ENCODE data around the gene ZC3H7A.
"Not testable (repeated sequence)": the region's sequence is repeated elsewhere in the genome, so short reads cannot be mapped to it uniquely, and the experiment has no call there.

ZC3H7A gene

DNA sequence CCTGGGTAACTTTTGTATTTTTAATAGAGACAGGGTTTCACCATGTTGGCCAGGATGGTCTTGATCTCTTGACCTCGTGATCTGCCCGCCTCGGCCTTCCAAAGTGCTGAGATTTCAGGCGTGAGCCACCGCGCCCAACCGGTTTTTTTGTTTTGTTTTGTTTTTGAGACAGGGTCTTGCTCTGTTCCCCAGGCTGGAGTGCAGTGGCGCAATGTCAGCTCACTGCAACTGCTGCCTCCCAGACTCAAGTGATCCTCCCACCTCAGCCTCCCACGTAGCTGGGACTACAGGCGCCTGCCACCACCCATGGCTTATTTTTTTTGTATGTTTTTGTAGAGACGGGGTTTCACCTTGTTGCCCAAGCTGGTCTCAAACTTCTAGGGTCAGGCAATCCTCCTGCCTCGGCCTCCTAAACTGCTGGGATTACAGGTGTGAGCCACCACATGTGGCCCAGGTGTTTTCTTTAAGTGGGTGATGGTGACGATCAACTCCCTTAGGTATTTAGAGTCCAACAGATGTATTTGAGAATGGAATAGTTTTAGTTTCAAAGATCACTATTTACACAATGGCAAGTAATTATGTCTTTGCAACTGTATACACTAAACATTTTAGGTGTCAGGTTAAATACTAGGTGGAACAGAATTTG lies 28.6 kb upstream of the ZC3H7A start:
- not testable (repeated sequence) for H3K27me3 ChIP-seq (ENCODE audit: control insufficient read depth in 1 of 2, insufficient read depth in 2 of 2, low read length in 2 of 2); H3K36me3 ChIP-seq (ENCODE audit: insufficient read depth, low read length); H3K4me3 ChIP-seq (ENCODE audit: low read depth in 1 of 2, low read length in 2 of 2); H3K9me3 ChIP-seq (ENCODE audit: low read length); H3K27ac ChIP-seq (ENCODE audit: low read depth, low read length); H3K4me1 ChIP-seq (ENCODE audit: insufficient read depth, low read length); H3K9ac ChIP-seq (ENCODE audit: low read length)

- Histone ChIP-seq H3K27me3 (ENCODE audit: control insufficient read depth in 1 of 2, insufficient read depth in 2 of 2, low read length in 2 of 2) (no peaks in the 10 kb centered on the region), H3K4me1 (ENCODE audit: insufficient read depth, low read length) (peaks cover 7% of the 10 kb centered on the region), H3K27ac (ENCODE audit: low read depth, low read length) (no peak overlapping the region), H3K4me3 (ENCODE audit: low read depth in 1 of 2, low read length in 2 of 2) (no peak overlapping the region), H3K9ac (ENCODE audit: low read length) (no peak overlapping the region), H3K36me3 (ENCODE audit: insufficient read depth, low read length) (no peaks in the 10 kb centered on the region), H3K9me3 (ENCODE audit: low read length) (no peaks in the 10 kb centered on the region)
Measured at GRCh38 chr16:11824362-11824761, 27.3 kb upstream of the ZC3H7A start.

DNA sequence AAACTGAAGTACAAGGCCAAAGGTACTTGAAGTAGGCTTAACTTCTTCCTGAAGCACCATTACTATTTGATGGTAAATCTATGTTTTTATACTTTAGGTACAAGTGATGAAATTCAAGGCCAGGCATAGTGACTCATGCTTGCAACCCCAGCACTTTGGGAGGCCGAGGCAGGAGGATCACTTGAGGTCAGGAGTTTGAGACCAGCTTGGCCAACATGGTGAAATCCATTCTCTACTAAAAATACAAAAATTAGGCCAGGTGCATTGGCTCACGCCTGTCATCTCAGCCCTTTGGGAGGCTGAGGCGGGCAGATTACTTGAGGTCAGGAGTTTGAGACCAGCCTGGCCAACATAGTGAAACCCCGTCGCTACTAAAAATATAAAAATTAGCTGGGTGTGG lies 26.6 kb upstream of the ZC3H7A start:
- not testable (repeated sequence) for H3K9ac ChIP-seq (ENCODE audit: low read length); H3K27ac ChIP-seq (ENCODE audit: low read depth, low read length)

DNA sequence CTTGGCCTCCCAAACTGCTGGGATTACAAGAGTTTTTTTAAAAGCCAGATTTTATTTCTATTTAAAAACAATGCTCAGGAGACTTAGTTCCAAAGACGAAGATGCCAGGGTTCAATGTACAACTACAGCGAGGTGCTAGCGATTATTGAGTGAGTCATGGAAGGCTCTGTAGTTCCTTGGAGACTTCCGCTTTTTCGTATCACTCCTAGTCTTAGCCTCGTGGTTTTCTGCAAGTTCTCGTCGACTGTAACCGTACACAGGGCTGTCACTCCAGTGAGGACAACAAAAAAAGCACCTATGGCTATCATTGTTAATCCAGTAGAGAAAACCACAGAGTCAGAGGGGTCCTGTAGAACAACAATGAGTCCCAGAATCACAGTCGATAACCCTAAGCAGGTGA lies 22.7 kb upstream of the ZC3H7A start:
- Histone ChIP-seq H3K36me3 (ENCODE audit: insufficient read depth, low read length) (no peaks in the 10 kb centered on the region), H3K9ac (ENCODE audit: low read length) (no peak overlapping the region), H3K9me3 (ENCODE audit: low read length) (no peaks in the 10 kb centered on the region), H3K4me1 (ENCODE audit: insufficient read depth, low read length) (peaks cover 7% of the 10 kb centered on the region), H3K27me3 (ENCODE audit: control insufficient read depth in 1 of 2, insufficient read depth in 2 of 2, low read length in 2 of 2) (no peaks in the 10 kb centered on the region), H3K4me3 (ENCODE audit: low read depth in 1 of 2, low read length in 2 of 2) (no peak overlapping the region), H3K27ac (ENCODE audit: low read depth, low read length) (no peak overlapping the region)

More for the DNA sequence above, 26.6 kb upstream of the ZC3H7A start:
- H3K4me3 ChIP-seq (ENCODE audit: low read depth in 1 of 2, low read length in 2 of 2); H3K4me1 ChIP-seq (ENCODE audit: insufficient read depth, low read length); H3K36me3 ChIP-seq (ENCODE audit: insufficient read depth, low read length); H3K9me3 ChIP-seq (ENCODE audit: low read length); H3K27me3 ChIP-seq (ENCODE audit: control insufficient read depth in 1 of 2, insufficient read depth in 2 of 2, low read length in 2 of 2): not testable (repeated sequence)

GRCh38 chr16:11818970-11819369 lies 21.9 kb upstream of the ZC3H7A start:
- not testable (repeated sequence) for H3K27ac ChIP-seq (ENCODE audit: low read depth, low read length); H3K27me3 ChIP-seq (ENCODE audit: control insufficient read depth in 1 of 2, insufficient read depth in 2 of 2, low read length in 2 of 2); H3K36me3 ChIP-seq (ENCODE audit: insufficient read depth, low read length); H3K4me3 ChIP-seq (ENCODE audit: low read depth in 1 of 2, low read length in 2 of 2); H3K9me3 ChIP-seq (ENCODE audit: low read length); H3K4me1 ChIP-seq (ENCODE audit: insufficient read depth, low read length); H3K9ac ChIP-seq (ENCODE audit: low read length)

DNA sequence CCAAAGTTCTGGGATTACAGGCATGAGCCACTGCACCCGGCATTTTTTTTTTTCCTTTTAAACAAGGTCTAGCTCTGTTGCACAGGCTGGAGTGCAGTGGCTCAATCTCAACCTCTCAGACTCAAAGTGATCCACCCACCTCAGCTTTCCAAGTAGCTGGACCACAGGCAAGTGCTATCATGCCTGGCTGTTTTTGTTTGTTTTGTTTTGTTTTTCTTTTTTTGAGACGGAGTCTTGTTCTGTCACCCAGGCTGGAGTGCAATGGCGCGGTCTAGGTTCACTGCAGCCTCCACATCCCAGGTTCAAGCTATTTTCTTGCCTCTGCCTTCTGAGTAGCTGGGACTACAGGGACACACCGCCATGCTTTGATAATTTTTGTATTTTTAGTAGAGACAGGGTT lies 19.1 kb upstream of the ZC3H7A start:
- H3K9ac ChIP-seq (ENCODE audit: low read length): no peak overlapping the region
- no peak overlapping the region for H3K4me3 ChIP-seq (ENCODE audit: low read depth in 1 of 2, low read length in 2 of 2)
- H3K36me3 ChIP-seq (ENCODE audit: insufficient read depth, low read length): no peaks in the 10 kb centered on the region
- no peaks in the 10 kb centered on the region for H3K27me3 ChIP-seq (ENCODE audit: control insufficient read depth in 1 of 2, insufficient read depth in 2 of 2, low read length in 2 of 2)
- H3K27ac ChIP-seq (ENCODE audit: low read depth, low read length): no peak overlapping the region
- H3K9me3 ChIP-seq (ENCODE audit: low read length): no peaks in the 10 kb centered on the region
- no peaks in the 10 kb centered on the region for H3K4me1 ChIP-seq (ENCODE audit: insufficient read depth, low read length)

- not testable (repeated sequence) for H3K27me3 ChIP-seq (ENCODE audit: control insufficient read depth in 1 of 2, insufficient read depth in 2 of 2, low read length in 2 of 2); H3K4me3 ChIP-seq (ENCODE audit: low read depth in 1 of 2, low read length in 2 of 2); H3K27ac ChIP-seq (ENCODE audit: low read depth, low read length); H3K4me1 ChIP-seq (ENCODE audit: insufficient read depth, low read length); H3K36me3 ChIP-seq (ENCODE audit: insufficient read depth, low read length); H3K9ac ChIP-seq (ENCODE audit: low read length); H3K9me3 ChIP-seq (ENCODE audit: low read length)
Measured at GRCh38 chr16:11814800-11815199, 17.7 kb upstream of the ZC3H7A start.

GRCh38 chr16:11806721-11807120 lies 9.7 kb upstream of the ZC3H7A start:
- no peaks in the 10 kb centered on the region for H3K9me3 ChIP-seq (ENCODE audit: low read length)
- H3K9ac ChIP-seq (ENCODE audit: low read length): no peak overlapping the region
- H3K27ac ChIP-seq (ENCODE audit: low read depth, low read length): no peak overlapping the region
- H3K27me3 ChIP-seq (ENCODE audit: control insufficient read depth in 1 of 2, insufficient read depth in 2 of 2, low read length in 2 of 2): no peaks in the 10 kb centered on the region
- H3K4me1 ChIP-seq (ENCODE audit: insufficient read depth, low read length): no peaks in the 10 kb centered on the region
- H3K36me3 ChIP-seq (ENCODE audit: insufficient read depth, low read length): no peaks in the 10 kb centered on the region
- no peak overlapping the region for H3K4me3 ChIP-seq (ENCODE audit: low read depth in 1 of 2, low read length in 2 of 2)

GRCh38 chr16:11805556-11805955 lies 8.5 kb upstream of the ZC3H7A start:
- H3K4me1 ChIP-seq (ENCODE audit: insufficient read depth, low read length): no peaks in the 10 kb centered on the region
- no peak overlapping the region for H3K9ac ChIP-seq (ENCODE audit: low read length)
- H3K9me3 ChIP-seq (ENCODE audit: low read length): no peaks in the 10 kb centered on the region
- H3K4me3 ChIP-seq (ENCODE audit: low read depth in 1 of 2, low read length in 2 of 2): no peak overlapping the region
- H3K27ac ChIP-seq (ENCODE audit: low read depth, low read length): no peak overlapping the region
- no peaks in the 10 kb centered on the region for H3K36me3 ChIP-seq (ENCODE audit: insufficient read depth, low read length)
- H3K27me3 ChIP-seq (ENCODE audit: control insufficient read depth in 1 of 2, insufficient read depth in 2 of 2, low read length in 2 of 2): no peaks in the 10 kb centered on the region

- Histone ChIP-seq H3K9ac (ENCODE audit: low read length) (no peak overlapping the region), H3K4me1 (ENCODE audit: insufficient read depth, low read length) (peaks cover 19% of the 10 kb centered on the region), H3K9me3 (ENCODE audit: low read length) (no peaks in the 10 kb centered on the region), H3K27ac (ENCODE audit: low read depth, low read length) (no peak overlapping the region), H3K4me3 (ENCODE audit: low read depth in 1 of 2, low read length in 2 of 2) (no peak overlapping the region), H3K36me3 (ENCODE audit: insufficient read depth, low read length) (no peaks in the 10 kb centered on the region), H3K27me3 (ENCODE audit: control insufficient read depth in 1 of 2, insufficient read depth in 2 of 2, low read length in 2 of 2) (no peaks in the 10 kb centered on the region)
Measured at GRCh38 chr16:11801481-11802021, 4.5 kb upstream of the ZC3H7A start.

DNA sequence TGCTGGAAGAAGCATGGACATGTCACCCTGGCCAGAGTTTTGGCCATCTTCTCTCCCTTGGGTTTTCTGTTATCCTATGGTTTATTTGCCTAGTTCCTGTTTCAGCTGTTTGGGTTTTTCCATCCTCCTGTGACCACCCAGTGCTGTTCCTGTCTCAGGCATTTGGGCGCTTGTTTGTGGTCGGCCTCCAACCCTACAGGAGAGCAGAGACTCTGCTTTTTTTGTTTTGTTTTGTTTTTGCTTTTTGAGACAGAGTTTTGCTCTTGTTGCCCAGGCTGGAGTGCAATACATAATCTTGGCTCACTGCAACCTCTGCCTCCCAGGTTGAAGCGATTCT lies 3.3 kb upstream of the ZC3H7A start:
- no peak overlapping the region for H3K9ac ChIP-seq (ENCODE audit: low read length)
- no peaks in the 10 kb centered on the region for H3K9me3 ChIP-seq (ENCODE audit: low read length)
- H3K36me3 ChIP-seq (ENCODE audit: insufficient read depth, low read length): no peaks in the 10 kb centered on the region
- H3K4me1 ChIP-seq (ENCODE audit: insufficient read depth, low read length): peaks cover 27% of the 10 kb centered on the region
- no peak overlapping the region for H3K27ac ChIP-seq (ENCODE audit: low read depth, low read length)
- no peaks in the 10 kb centered on the region for H3K27me3 ChIP-seq (ENCODE audit: control insufficient read depth in 1 of 2, insufficient read depth in 2 of 2, low read length in 2 of 2)
- no peak overlapping the region for H3K4me3 ChIP-seq (ENCODE audit: low read depth in 1 of 2, low read length in 2 of 2)

GRCh38 chr16:11799509-11800381 lies 2.7 kb upstream of the ZC3H7A start:
- Histone ChIP-seq H3K27ac (ENCODE audit: low read depth, low read length) (no peak overlapping the region), H3K9me3 (ENCODE audit: low read length) (no peaks in the 10 kb centered on the region), H3K4me3 (ENCODE audit: low read depth in 1 of 2, low read length in 2 of 2) (no peak overlapping the region), H3K9ac (ENCODE audit: low read length) (no peak overlapping the region), H3K36me3 (ENCODE audit: insufficient read depth, low read length) (no peaks in the 10 kb centered on the region), H3K27me3 (ENCODE audit: control insufficient read depth in 1 of 2, insufficient read depth in 2 of 2, low read length in 2 of 2) (no peaks in the 10 kb centered on the region), H3K4me1 (ENCODE audit: insufficient read depth, low read length) (peaks cover 32% of the 10 kb centered on the region)
